Duodenal mucosa (tissue), 2 donors: ENCODE measurements around the gene SAMD8.

Experiments
- H3K27ac ChIP-seq: one replicate; pipeline ENCODE4 v1.7.0; 2013; ENCODE audit warnings: low read depth, low read length
- H3K27me3 ChIP-seq, 2 donors: one replicate each; pipeline ENCODE4 v1.7.0; 2013; ENCODE audit warnings: low read length in 2 of 2, control low read depth in 1 of 2; ENCODE audit not compliant: insufficient read depth in 2 of 2, control insufficient read depth in 1 of 2
- H3K36me3 ChIP-seq, 2 donors: one replicate each; pipeline ENCODE4 v1.7.0; 2013; ENCODE audit warnings: low read length in 2 of 2, control low read depth in 1 of 2; ENCODE audit not compliant: insufficient read depth in 2 of 2, control insufficient read depth in 1 of 2
- H3K4me1 ChIP-seq, 2 donors: one replicate each; pipeline ENCODE4 v1.7.0; 2013; ENCODE audit warnings: low read length in 2 of 2, control low read depth in 1 of 2; ENCODE audit not compliant: insufficient read depth in 2 of 2, control insufficient read depth in 1 of 2
- H3K4me3 ChIP-seq, 2 donors: one replicate each; pipeline ENCODE4 v1.7.0; 2013; ENCODE audit warnings: low read length in 2 of 2, low read depth in 1 of 2
- H3K9ac ChIP-seq, 2 donors: one replicate each; pipeline ENCODE4 v1.7.0; 2013; ENCODE audit warnings: low read length in 2 of 2, low read depth in 1 of 2
- H3K9me3 ChIP-seq, 2 donors: one replicate each; pipeline ENCODE4 v1.7.0; 2013; ENCODE audit warnings: low read length in 2 of 2, control low read depth in 1 of 2; ENCODE audit not compliant: control insufficient read depth in 1 of 2

SAMD8 gene

DNA sequence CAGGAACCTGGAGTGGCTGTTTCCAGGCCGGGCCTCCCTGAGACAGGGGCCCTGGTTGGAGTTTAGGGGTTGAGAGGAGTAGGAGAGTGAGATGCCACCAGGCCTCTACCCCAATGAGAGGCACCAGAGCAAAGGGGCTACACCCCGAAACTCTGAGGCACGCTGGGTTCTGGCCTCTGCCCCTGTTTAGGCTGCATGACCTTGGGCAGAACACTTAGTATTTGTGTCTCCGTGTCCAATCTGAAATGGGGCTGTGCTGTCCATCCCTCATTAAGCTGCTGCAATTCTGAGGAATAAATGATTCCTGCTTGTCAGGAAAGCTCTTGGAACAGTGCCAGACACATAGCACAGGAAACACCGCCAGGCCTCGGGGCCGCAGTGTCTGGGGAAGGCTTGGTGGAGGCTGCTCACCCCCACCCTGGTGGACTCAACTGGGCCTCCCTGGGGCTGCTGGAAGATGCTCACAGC, 40.5 kb upstream of the SAMD8 start:
- no peak overlapping the region for H3K9ac ChIP-seq
- no peaks in the 10 kb centered on the region for H3K9me3 ChIP-seq
- no peak overlapping the region for H3K27ac ChIP-seq
- no peaks in the 10 kb centered on the region for H3K36me3 ChIP-seq
- no peaks in the 10 kb centered on the region for H3K4me1 ChIP-seq
- H3K4me3 ChIP-seq: no peak overlapping the region
- H3K27me3 ChIP-seq: no peaks in the 10 kb centered on the region

DNA sequence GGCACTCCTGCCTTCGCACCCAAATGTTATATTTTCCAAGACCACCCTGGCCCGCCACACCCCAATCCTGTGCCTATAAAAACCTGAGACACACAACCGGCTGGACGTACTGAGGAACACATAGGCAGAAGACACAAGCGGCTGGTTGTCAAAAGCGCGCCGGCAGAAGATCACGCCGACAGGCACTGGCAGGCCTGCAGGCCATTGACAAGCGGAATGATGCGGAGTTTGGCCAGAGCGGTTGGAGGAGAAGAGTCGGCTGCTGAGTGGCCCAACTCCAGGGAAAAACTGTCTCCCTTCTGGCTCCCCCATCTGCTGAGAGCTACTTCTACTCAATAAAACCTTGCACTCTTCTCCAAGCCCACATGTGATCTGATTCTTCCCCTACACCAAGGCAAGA, 39.7 kb upstream of the SAMD8 start:
- H3K4me3 ChIP-seq: no peak overlapping the region
- H3K4me1 ChIP-seq: no peaks in the 10 kb centered on the region
- H3K27ac ChIP-seq: no peak overlapping the region
- no peaks in the 10 kb centered on the region for H3K36me3 ChIP-seq
- no peak overlapping the region for H3K9ac ChIP-seq
- H3K27me3 ChIP-seq: no peaks in the 10 kb centered on the region
- no peaks in the 10 kb centered on the region for H3K9me3 ChIP-seq

DNA sequence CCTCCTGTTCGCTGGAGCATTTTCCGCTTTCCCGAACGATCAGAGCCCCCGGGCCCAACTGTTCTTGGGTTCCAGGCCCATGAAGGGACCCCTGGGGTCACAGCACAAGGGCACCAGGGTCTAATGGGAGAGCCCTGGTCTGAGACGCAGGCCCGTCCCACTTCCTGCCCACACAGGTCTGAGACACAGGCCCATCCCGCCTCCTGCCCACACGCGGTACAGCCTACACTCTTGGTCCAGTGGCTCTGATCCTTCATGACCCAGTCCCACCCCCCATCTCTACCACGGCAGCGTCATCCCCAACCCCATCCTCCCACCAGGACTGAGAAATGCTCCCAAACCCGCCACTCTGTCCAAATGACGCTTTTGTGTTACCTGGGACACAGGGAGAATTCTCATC, 38.7 kb upstream of the SAMD8 start:
- Histone ChIP-seq H3K4me1 (no peaks in the 10 kb centered on the region), H3K27ac (no peak overlapping the region), H3K27me3 (no peaks in the 10 kb centered on the region), H3K36me3 (no peaks in the 10 kb centered on the region), H3K9me3 (no peaks in the 10 kb centered on the region), H3K4me3 (no peak overlapping the region), H3K9ac (no peak overlapping the region)

DNA sequence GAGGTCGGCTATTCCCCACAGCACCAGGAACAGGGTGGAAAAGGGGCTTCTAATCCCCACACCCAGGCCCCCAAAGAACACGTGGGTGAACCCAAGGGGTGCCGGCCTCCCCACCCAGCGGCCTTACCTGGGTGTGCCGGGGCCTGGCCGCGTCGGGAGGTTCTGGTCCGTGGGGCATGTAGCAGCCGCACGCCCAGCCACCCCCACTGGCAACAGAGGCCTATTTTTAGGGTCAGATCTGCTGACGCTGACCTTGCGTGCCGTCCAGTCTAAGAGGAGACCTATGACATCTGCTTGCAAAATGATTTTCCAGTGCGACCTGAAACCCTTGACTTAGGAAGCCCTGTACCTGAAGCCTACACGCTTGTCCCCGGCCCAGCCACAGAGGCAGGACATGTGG, 38.0 kb upstream of the SAMD8 start:
- H3K27ac ChIP-seq: no peak overlapping the region
- no peak overlapping the region for H3K4me3 ChIP-seq

DNA sequence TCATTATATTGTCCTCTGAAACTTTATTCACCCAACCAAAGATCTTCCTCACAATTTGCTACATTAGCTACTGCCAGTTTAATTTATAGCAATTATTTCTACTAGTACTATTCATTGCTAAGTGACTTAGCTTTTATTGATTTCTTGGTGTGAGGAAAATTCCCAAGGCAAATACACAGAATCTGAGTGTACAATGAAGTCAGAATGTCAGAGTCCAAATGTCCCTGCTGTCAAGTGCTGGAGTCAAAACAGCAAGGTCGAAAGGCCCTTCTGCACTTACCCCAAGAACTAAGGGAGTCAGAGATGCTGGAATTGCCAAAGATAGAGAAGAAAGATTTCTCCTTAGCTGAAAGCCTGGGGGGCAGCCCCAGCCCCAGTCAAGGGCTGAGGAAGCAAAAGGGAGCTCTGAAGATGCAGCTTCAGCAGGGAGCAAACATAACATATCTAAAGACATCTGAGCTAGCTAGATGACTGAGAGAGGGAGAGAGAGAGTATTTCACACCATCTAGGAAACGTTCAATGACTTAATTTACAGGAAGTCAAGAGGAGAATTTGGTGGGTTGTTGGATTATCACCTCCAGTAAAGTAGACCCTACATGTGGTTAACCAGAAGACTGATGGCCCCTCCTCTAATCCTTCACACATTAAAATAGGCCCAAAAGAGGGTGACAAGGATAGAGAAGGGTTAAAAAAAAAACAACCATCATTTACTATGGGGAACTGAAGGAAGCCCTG, 36.6 kb upstream of the SAMD8 start:
- Histone ChIP-seq H3K36me3 (no peaks in the 10 kb centered on the region), H3K4me1 (no peaks in the 10 kb centered on the region), H3K4me3 (no peak overlapping the region), H3K27ac (no peak overlapping the region), H3K27me3 (no peaks in the 10 kb centered on the region), H3K9ac (no peak overlapping the region), H3K9me3 (no peaks in the 10 kb centered on the region)

More for the DNA sequence above, 38.0 kb upstream of the SAMD8 start:
- no peaks in the 10 kb centered on the region for H3K36me3 ChIP-seq
- H3K9me3 ChIP-seq: no peaks in the 10 kb centered on the region
- no peaks in the 10 kb centered on the region for H3K4me1 ChIP-seq
- no peaks in the 10 kb centered on the region for H3K27me3 ChIP-seq
- no peak overlapping the region for H3K9ac ChIP-seq

DNA sequence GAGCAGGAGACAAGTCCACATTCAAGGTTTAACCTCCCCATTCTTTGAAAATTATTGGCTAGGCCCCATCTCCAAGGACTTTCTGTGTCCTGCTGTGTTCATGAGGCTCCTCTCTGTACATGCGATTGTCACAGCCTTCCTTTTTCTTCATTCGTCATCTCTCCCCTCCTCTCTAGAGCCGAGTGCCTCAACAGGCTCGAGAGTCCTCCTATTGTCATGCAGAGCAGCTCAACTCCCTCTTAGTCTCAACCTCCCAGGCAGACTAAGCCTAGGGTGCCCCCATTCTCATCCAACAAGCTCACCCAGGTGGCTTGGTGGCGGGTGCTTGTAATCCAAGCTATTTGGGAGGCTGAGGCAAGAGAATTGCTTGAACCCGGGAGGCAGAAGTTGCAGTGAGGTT, 35.1 kb upstream of the SAMD8 start:
- no peak overlapping the region for H3K27ac ChIP-seq
- H3K9me3 ChIP-seq: peaks cover 0 to 1% of the 10 kb centered on the region in 2 donors
- H3K27me3 ChIP-seq: no peaks in the 10 kb centered on the region
- H3K36me3 ChIP-seq: no peaks in the 10 kb centered on the region
- no peak overlapping the region for H3K4me3 ChIP-seq
- H3K4me1 ChIP-seq: no peaks in the 10 kb centered on the region
- H3K9ac ChIP-seq: no peak overlapping the region

DNA sequence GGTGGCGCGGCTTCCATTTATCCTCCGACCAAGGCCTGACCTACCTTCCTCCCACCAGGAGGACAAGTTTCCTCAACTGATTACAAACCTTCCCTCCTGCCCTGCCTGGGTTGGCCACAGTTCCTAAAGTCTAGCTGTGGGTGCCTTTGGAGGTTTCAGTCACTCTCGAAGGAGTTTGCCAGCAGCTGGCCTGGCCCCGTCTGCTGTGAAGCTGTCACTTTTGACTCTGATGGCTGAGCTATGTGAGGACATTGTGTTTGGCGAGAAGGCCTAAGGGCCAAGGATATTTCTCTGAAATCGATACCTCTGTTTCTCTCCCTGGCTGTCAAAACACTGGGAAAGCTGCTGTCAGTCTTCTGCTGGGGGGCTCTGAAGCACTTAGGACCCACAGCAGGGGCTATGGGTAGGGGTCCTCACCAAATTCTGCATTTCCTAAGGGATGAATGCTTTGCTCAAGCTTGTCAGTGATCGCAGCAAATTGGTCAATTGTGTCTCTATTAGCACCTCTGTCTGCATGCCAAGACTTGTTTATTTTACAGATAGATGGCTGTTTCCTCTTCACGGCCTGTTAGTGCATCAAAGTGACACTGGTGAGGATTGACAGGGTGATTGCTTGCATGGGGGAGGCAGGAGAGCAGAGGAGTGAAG, 31.9 kb upstream of the SAMD8 start:
- no peak overlapping the region for H3K27ac ChIP-seq
- H3K9me3 ChIP-seq: peaks cover 0 to 4% of the 10 kb centered on the region in 2 donors
- H3K27me3 ChIP-seq: no peaks in the 10 kb centered on the region
- H3K4me1 ChIP-seq: no peaks in the 10 kb centered on the region
- H3K36me3 ChIP-seq: no peaks in the 10 kb centered on the region
- no peak overlapping the region for H3K9ac ChIP-seq
- H3K4me3 ChIP-seq: no peak overlapping the region

DNA sequence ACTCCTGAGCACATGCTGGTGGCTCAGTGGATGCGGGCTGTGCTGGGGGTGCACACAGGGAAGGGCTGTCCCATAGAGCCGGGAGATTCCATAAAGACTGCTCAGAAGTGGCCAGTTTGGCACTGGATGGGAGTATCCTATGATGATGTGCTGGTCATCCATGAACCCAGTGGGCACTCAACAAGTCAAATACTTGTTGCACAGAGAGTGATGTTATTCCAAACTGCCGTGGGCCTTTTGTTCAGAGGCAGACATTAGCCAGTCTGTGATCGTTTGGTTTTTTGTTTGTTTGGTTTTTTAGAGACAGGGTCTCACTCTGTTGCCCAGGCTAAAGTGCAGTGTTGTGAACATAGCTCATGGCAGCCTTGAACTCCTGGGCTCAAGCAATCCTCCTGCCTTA, 30.9 kb upstream of the SAMD8 start:
- no peak overlapping the region for H3K4me3 ChIP-seq
- no peak overlapping the region for H3K9ac ChIP-seq
- H3K27me3 ChIP-seq: no peaks in the 10 kb centered on the region
- peaks cover 0 to 4% of the 10 kb centered on the region in 2 donors for H3K9me3 ChIP-seq
- H3K36me3 ChIP-seq: no peaks in the 10 kb centered on the region
- H3K4me1 ChIP-seq: no peaks in the 10 kb centered on the region
- H3K27ac ChIP-seq: no peak overlapping the region

DNA sequence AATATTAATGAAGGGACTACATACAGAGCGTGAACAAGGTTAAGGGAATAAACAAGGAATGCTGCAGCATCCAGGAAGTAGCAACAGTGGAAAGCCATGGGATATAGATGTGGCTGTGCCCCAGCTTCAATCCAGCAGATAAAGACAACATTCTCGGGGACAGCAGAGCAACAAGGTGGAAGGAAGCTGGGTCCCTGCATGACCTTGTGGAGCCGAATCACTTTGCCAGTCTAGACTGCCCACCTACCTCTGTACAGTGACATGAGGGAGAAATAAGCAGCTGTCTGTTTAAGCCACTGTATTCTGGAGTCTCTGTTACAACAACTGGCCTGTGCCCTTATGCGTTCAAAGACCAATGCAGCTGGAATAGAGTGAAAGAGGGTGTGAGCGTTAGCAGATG, 30.1 kb upstream of the SAMD8 start:
- Histone ChIP-seq H3K27me3 (no peaks in the 10 kb centered on the region), H3K36me3 (no peaks in the 10 kb centered on the region), H3K9me3 (peaks cover 0 to 4% of the 10 kb centered on the region in 2 donors), H3K9ac (no peak overlapping the region), H3K4me3 (no peak overlapping the region), H3K4me1 (no peaks in the 10 kb centered on the region), H3K27ac (no peak overlapping the region)

DNA sequence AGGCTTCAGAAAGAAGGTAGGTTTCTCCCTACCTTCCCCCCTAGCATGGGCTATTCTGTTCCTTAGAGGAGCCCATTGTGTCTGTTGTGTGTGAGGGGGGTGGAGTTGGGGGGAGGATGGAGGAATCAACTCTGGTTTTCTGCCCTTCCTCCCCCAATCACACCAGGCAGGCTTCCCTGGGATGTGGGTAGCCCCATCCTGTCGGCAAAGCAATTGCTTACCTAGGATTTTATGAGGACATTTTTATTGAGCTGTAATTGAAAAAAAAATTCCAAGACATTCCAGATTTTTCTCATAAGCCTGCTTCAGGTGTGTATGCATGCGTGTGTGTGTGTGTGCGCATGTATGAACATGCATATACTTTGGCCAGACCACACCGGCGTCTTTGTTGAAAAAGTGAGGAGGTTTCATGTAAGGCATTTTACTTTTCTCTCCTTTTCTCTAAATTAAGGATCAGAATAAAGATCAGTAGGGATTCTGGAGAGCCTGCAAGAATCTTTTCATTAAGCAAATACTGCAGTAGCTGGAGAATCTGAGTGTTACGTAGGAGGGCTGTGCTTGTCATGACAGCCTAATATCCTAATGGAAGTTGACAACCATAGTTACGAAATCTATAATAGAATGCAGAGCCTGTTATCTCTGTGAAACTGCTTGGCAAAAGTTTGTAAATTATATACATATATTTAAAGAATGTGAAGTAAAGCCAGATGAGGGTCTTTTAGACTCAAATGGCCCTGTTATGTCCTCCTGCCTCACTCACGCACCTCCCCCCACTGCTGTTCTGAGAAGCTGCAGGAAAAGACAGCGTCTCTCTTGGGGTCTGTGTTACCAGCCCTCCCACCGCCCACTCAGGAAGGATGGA, 27.3 kb upstream of the SAMD8 start:
- H3K9me3 ChIP-seq: peaks cover 0 to 4% of the 10 kb centered on the region in 2 donors
- H3K27ac ChIP-seq: no peak overlapping the region
- no peaks in the 10 kb centered on the region for H3K4me1 ChIP-seq
- H3K27me3 ChIP-seq: no peaks in the 10 kb centered on the region
- H3K4me3 ChIP-seq: no peak overlapping the region
- no peak overlapping the region for H3K9ac ChIP-seq
- H3K36me3 ChIP-seq: no peaks in the 10 kb centered on the region
